ENCODE results near the gene GDF10. TPM values are rescaled to one million over a fixed set of nuclear protein-coding genes. Genes with fewer than 3 reads are reported as not detected.
A peak's percentile ranks its signal among the peaks of the same experiment; 100 is the strongest.

The GDF10 gene
- total and polyA plus RNA-seq, 9 of the 15 experiments (the other 6 are each of a cell fraction or from before 2014, with no cell fraction given): 0.03 to 0.20 (median 0.11) TPM; not detected in 6

DNA sequence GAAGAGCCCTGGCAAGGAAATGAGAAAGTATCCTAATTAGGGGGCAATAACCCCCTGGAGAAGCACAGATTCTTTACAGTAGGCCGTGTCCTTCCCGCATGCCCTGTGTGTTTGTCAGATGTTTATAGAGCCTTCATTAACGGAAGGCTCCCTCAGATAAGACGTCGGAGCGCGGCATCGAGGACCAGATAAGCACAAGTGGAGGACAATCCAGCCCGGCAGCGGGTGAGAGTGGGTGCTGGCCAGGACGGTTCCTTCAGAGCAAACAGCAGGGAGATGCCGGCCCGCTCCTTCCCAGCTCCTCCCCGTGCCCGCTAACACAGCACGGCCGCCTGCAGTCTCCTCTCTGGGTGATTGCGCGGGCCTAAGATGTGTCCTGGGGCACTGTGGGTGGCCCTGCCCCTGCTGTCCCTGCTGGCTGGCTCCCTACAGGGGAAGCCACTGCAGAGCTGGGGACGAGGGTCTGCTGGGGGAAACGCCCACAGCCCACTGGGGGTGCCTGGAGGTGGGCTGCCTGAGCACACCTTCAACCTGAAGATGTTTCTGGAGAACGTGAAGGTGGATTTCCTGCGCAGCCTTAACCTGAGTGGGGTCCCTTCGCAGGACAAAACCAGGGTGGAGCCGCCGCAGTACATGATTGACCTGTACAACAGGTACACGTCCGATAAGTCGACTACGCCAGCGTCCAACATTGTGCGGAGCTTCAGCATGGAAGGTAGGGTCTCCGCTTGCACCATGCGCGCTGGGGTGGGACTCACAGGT lies 22.5 kb downstream of the GDF10 start, which contains the start of gene GDF2 (continued):
- TF ChIP-seq, protein P1, sequence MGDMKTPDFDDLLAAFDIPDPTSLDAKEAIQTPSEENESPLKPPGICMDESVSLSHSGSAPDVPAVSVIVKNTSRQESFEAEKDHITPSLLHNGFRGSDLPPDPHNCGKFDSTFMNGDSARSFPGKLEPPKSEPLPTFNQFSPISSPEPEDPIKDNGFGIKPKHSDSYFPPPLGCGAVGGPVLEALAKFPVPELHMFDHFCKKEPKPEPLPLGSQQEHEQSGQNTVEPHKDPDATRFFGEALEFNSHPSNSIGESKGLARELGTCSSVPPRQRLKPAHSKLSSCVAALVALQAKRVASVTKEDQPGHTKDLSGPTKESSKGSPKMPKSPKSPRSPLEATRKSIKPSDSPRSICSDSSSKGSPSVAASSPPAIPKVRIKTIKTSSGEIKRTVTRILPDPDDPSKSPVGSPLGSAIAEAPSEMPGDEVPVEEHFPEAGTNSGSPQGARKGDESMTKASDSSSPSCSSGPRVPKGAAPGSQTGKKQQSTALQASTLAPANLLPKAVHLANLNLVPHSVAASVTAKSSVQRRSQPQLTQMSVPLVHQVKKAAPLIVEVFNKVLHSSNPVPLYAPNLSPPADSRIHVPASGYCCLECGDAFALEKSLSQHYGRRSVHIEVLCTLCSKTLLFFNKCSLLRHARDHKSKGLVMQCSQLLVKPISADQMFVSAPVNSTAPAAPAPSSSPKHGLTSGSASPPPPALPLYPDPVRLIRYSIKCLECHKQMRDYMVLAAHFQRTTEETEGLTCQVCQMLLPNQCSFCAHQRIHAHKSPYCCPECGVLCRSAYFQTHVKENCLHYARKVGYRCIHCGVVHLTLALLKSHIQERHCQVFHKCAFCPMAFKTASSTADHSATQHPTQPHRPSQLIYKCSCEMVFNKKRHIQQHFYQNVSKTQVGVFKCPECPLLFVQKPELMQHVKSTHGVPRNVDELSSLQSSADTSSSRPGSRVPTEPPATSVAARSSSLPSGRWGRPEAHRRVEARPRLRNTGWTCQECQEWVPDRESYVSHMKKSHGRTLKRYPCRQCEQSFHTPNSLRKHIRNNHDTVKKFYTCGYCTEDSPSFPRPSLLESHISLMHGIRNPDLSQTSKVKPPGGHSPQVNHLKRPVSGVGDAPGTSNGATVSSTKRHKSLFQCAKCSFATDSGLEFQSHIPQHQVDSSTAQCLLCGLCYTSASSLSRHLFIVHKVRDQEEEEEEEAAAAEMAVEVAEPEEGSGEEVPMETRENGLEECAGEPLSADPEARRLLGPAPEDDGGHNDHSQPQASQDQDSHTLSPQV (IDR thresholded peaks at IDR 0.05): peak; percentile 47; the same call in 1 of the 2 replicates
- TF ChIP-seq DPF2 (IDR thresholded peaks at IDR 0.05) (peak; percentile 81), BCOR (IDR thresholded peaks at IDR 0.05) (peak; percentile 68), PML (IDR thresholded peaks at IDR 0.05; ENCODE audit: low read length) (peak; percentile 50; the same call in 1 of the 2 replicates), CBFA2T3 (IDR thresholded peaks at IDR 0.05) (peak; percentile 92), LEF1 (IDR thresholded peaks at IDR 0.05) (0 out of 2 replicates have a peak, but pooled peaks have one; percentile 44), CBX2 (IDR thresholded peaks at IDR 0.05; ENCODE audit: insufficient read depth, low read length, poor library complexity, severe bottlenecking) (no peak), SMARCE1 (IDR thresholded peaks at IDR 0.05) (peak; percentile 63), NBN (IDR thresholded peaks at IDR 0.05; ENCODE audit: low read depth) (0 out of 2 replicates have a peak, but pooled peaks have one; percentile 21), BHLHE40 (IDR thresholded peaks at IDR 0.05; ENCODE audit: low read length) (0 out of 2 replicates have a peak, but pooled peaks have one; percentile 64), HDAC2 (IDR thresholded peaks at IDR 0.05) (peak; percentile 60; the same call in 1 of the 2 replicates), FOXA3 (CRISPR knock-in tag; conservative IDR thresholded peaks at IDR 0.05 in 1 of 2, IDR thresholded peaks at IDR 0.05 in 1 of 2) (0 out of 4 replicates have a peak, but pooled peaks of 1 of the 2 experiments have one; percentile 5), CREM (IDR thresholded peaks at IDR 0.05; ENCODE audit: low read depth) (peak; percentile 62), ZNF175 (CRISPR knock-in tag; IDR thresholded peaks at IDR 0.05; ENCODE audit: low read depth) (peak; percentile 51; the same call in 1 of the 2 replicates), ATF7 (IDR thresholded peaks at IDR 0.05) (peak; percentile 36; the same call in 1 of the 2 replicates), EP300 (IDR thresholded peaks at IDR 0.05; ENCODE audit: low read length) (peak; percentile 82), FOXK2 (conservative IDR thresholded peaks at IDR 0.05 in 1 of 2, IDR thresholded peaks at IDR 0.05 in 1 of 2; ENCODE audit: low read depth in 2 of 2) (peak in 1 of 2 experiments; percentile 42; a peak in 1 of 4 replicates)
- TF ChIP-seq, protein P2, sequence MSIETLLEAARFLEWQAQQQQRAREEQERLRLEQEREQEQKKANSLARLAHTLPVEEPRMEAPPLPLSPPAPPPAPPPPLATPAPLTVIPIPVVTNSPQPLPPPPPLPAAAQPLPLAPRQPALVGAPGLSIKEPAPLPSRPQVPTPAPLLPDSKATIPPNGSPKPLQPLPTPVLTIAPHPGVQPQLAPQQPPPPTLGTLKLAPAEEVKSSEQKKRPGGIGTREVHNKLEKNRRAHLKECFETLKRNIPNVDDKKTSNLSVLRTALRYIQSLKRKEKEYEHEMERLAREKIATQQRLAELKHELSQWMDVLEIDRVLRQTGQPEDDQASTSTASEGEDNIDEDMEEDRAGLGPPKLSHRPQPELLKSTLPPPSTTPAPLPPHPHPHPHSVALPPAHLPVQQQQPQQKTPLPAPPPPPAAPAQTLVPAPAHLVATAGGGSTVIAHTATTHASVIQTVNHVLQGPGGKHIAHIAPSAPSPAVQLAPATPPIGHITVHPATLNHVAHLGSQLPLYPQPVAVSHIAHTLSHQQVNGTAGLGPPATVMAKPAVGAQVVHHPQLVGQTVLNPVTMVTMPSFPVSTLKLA (conservative IDR thresholded peaks at IDR 0.05): 0 out of 4 replicates have a peak, but pooled peaks of 1 of the 2 experiments have one; percentile 40
- TF ChIP-seq, protein P3, sequence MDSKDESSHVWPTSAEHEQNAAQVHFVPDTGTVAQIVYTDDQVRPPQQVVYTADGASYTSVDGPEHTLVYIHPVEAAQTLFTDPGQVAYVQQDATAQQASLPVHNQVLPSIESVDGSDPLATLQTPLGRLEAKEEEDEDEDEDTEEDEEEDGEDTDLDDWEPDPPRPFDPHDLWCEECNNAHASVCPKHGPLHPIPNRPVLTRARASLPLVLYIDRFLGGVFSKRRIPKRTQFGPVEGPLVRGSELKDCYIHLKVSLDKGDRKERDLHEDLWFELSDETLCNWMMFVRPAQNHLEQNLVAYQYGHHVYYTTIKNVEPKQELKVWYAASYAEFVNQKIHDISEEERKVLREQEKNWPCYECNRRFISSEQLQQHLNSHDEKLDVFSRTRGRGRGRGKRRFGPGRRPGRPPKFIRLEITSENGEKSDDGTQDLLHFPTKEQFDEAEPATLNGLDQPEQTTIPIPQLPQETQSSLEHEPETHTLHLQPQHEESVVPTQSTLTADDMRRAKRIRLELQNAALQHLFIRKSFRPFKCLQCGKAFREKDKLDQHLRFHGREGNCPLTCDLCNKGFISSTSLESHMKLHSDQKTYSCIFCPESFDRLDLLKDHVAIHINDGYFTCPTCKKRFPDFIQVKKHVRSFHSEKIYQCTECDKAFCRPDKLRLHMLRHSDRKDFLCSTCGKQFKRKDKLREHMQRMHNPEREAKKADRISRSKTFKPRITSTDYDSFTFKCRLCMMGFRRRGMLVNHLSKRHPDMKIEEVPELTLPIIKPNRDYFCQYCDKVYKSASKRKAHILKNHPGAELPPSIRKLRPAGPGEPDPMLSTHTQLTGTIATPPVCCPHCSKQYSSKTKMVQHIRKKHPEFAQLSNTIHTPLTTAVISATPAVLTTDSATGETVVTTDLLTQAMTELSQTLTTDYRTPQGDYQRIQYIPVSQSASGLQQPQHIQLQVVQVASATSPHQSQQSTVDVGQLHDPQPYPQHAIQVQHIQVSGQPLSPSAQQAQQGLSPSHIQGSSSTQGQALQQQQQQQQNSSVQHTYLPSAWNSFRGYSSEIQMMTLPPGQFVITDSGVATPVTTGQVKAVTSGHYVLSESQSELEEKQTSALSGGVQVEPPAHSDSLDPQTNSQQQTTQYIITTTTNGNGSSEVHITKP (IDR thresholded peaks at IDR 0.05; ENCODE audit: partially characterized antibody): peak; percentile 30

Measured in K562 (cell line).